Measurements from ENCODE around the gene LRMDA.
"Not testable (repeated sequence)": the region's sequence is repeated elsewhere in the genome, so short reads cannot be mapped to it uniquely, and the experiment has no call there.

The LRMDA gene

DNA sequence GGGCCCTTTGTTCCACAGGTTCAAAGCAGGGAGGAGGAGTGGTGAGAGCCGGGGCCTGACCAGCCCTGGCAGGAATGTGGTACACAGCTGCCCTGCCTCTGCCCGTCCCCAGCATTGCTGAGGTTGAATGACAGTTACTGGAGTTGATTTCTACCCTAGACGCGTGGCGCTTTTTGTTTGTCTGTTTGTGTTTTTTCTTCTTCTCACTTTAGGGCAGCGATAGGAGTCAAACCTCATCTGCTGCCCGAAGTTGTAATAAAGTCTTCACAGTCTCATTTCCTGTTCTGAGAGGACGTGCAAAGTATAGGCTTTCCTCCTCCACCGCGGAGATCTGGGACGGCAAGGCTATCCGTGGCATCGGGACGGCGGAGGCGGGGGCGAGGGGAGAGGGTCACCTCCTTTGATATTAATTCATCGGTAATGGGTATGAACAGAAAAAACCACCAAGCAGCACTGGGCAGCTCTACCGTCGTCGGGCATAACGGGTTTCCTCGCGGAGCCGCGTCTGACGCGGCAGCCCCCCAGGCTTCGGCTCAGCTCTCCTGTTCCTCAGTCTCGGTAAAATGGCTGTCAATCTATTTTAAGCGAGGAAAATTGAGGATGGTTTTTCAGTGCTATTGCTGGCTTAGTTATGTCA is 160.8 kb downstream of the LRMDA start:
- no peak for FAIRE-seq

DNA sequence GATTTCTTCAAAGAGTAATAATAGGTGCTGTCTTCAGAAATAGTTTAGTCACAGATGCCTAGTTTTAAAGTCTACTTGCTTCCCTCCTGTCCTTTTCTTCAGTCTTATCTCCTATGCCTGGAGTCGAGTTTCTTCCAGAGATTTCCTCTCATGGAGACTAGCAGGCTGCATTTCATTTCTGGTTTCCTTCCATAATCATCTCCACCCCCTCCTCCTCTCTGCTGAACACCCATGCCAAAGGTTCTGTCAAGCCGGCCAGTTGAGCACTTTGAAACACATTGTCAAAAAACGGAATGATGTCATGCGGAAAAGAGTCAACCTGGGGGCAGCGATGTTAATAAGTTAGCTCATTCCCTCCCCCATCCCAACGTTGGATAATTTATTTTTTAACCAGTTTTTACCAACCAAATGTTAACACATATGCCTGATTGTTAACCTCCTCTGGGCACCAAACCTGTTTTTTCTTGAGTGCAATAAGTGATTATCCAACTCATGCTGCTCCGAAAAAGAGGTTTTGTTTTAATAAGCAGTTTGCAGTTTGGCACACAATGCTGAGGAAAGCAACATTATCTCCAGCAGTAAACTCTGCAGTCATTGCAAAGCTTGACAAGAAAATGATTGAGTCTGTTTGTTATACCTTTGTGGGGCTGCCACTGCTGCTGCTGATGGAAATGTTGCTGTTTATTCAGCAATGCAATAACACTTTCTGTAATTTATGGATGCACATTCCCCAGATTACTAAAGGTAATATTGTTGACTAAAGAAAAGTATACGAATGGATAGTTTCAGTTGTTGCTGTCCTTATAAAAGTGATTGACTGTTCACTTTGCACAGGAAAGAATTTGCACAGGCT is 161.6 kb downstream of the LRMDA start:
- no peak for FAIRE-seq

DNA sequence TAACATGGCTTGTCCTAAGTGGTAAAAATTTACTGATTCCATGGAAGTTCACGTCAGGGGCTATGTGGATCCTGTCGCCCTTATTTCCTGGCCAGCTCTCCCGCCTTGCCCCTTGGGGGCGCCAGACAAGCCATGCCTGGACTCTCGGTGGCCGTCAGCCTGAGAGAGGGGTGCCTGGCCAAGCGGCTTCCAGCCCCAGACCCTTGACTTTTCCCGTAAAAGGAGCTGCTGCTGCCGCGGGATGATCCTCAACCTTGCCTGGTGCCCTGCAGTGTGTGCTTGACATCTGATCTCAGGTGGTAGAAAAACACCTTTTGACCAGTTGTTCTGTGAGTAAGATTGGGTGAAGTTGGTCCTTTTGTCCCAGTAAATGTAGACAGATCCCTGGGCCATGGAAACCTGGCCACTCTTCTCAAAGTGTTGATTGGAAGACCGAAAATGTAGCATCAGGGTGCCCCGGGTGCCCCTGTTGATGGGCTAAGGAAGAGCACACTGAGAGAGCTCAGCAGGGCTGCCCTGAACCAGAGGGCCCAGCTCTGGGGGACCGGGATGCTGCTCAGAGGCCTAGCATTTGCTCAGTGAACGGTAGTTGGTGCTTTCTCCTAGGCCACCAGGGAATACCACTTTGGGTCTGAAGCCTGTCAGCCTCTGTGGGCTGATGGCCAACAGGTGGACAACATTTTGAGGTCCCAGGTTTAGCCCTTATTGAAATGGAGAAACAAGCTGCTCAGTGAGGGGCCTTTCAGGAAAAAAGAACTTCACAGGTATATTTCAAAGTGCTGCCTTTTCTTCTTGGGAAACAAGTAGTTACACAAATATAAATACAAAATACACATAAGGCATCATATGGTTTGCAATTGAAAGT is 162.5 kb downstream of the LRMDA start:
- no peak for FAIRE-seq

DNA sequence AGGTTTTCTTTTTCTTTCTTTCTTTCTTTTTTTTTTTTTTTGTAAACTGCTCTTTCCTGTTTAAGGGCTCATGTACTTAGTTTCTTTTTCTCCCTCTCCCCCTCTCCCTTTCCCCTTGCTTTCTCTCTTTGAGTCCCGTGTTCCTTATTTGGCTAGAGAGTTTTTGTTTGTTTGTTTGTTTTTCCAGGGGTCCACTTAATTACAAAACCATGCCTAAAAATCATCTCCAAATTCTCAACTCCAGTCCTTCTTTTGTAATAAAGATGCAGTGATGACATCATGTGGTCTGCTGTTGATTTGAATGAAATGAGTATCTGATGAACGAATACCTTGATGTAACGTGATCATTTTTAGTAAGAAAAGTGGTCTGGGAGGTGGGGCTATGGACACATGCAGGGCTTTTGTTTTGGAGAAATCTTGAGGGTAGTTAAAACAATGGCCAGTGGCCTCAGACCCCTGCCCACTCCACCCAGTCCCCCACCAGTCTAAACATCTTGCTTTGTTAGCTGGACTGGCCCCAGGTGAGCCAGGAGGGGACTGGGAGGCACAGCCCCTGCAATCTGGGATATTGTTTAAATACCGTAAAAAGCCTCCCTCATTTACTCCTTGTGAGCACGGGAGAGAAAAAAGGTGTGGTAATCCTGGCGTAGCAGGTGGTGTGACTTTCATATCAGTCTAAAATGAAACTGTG is 165.7 kb downstream of the LRMDA start:
- FAIRE-seq: no peak

DNA sequence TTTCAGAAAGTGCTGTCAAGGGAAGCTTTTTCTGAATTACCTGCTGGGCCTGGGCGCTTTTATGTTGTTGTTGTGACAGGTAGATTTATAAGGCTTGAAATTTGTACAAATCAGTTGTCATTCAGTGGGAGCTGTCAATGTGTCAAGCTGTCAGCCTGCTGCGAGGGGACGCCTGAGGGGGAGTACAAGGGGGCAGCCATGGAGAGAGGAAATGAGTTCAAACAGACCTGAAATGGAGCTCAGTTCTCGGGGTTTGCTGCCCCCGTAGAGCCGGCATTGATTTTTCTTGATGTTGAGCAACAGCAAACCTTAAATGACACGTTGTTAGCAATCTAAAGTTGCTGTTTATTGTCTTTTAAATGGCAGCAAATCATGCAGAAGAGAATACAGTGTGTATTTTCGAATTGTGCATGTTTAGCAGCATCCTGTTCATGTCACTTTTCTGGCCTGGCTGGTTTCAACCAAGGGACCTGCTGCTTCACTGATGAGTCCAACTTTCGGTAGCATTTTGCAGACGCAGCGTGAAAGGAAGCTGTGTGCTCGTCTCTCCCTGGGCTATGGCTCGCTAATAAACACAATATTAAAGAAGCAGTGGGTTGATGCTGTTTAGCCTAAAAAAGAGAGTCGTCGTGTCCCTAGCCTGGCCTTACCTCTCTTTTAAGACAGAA is 166.5 kb downstream of the LRMDA start:
- FAIRE-seq: no peak

DNA sequence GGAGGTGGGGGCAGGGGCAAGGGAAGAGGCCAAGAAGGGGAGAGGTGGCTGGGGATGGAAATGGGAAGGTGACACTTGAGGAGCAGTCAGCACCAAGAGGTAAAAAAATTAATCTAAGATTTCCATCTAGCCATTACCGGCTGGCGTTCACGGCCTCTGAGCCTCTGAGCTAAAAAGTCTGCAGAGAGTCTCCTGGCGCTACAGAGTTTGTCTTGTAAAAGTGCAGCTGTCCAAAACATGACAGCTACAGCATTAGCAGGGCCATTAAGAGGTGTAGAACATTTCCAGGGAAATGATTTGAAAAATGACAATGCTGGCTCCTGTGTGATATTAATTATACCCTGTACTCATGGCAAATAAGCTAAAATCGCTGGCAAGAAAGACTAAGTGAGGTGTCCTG is 167.6 kb downstream of the LRMDA start:
- FAIRE-seq: no peak

DNA sequence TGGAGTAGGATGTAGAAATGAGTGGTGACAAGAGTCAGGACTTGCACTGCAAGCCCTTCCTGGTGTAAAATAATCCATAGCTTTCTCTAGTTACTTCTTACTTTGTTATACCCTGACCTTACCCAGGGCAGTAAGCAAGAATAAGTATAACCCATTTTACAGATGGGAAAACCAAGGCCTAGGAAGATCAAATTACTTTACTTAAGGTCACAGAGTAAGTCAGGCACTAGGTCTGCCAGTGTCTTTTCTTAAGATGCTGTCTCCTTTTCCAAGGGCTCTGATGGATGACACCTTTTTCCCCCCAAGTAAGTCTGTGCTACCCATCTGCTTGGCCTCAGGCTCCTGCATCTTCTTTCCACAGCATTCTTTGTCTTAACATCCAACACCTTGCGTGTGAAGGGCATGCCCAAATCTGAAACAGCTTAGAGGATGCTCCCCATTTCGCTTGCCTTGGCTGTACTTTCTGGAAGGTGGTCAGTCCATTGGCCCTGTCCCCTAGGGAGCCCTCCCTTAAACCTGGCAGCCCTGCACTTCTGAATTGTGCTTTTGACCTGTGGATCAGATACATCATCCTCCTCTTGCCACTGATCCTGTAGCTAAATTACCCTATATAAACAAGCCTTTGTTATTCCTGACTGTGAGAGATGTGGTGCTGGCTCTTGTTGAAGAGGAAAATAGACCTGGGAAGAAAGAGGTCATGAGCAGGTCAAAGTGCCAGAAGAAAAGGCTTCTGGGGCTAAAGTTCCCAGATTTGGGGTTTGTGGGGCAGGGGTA is 168.6 kb downstream of the LRMDA start:
- no peak for FAIRE-seq

DNA sequence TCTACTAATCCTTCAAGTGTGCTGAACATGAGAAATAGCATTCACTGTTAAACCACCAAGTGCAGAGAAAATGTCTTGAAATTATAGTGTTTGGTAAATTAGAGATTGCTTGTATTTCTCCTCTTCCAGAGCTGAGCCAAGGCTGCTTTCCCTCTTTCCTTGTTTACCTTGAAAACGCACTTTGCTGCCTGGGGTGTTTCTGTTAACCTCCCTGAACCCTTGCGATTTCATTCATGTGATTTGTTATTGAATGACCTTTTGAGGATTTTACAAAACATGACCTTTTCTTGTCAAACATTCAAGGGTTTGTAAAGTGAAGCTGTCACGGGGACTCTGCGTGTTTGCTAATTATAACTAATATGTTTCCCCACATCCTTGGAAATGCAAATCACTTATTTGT is 169.4 kb downstream of the LRMDA start:
- no peak for FAIRE-seq

DNA sequence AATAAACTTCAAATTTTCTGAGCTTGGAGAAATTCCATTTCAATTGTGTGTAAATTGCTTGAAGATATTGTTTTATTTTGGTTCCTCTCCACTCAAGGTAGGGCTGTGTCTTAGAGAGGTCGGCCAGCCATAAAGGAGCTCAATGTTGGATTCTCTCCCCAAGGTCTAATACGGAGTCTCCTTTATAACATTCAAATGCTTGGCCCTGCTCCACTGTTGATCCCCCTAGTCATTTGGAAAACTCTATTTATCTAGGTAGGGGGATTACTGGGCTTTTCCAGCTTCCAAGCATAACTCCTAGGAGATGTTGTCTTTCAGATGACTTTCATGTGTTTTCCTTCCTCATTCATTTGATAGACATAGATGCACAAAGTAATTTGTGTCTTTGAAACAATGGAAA is 170.9 kb downstream of the LRMDA start:
- FAIRE-seq: no peak

DNA sequence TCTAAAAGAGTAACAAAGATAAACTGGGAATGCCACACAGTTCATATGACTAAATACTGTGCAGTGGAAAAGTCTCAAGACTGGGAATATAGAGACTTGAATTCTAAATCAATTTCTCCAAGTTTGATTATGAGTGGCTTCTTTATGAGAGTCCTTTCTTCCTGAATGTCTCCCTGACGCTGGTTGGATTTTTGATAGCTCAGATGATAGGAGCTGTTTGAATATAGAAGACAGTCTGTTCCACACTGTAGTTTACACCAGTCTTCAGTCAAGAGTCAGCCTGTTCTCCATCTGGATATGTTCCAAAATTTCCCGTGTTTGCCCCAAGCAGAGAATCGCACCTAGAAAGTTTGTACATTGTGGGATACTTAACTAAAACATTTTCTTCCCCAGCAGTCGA is 173.7 kb downstream of the LRMDA start:
- no peak for FAIRE-seq

DNA sequence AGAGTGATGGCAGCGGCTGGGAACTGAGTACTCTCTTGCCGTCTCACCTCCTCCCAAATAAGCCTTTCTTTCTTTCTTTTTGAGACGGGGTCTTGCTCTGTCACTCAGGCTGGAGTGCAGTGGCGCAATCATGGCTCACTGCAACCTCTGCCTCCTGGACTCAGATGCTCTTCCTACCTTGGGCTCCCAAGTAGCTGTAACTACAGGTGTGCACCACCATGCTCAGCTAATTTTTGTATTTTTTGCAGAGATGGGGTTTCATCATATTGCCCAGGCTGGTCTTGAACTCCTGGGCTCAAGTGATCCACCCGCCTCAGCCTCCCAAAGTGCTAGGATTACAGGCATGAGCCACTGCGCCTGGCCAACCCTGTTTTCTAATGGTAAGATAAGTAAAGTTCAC is 174.4 kb downstream of the LRMDA start:
- FAIRE-seq: not testable (repeated sequence)

DNA sequence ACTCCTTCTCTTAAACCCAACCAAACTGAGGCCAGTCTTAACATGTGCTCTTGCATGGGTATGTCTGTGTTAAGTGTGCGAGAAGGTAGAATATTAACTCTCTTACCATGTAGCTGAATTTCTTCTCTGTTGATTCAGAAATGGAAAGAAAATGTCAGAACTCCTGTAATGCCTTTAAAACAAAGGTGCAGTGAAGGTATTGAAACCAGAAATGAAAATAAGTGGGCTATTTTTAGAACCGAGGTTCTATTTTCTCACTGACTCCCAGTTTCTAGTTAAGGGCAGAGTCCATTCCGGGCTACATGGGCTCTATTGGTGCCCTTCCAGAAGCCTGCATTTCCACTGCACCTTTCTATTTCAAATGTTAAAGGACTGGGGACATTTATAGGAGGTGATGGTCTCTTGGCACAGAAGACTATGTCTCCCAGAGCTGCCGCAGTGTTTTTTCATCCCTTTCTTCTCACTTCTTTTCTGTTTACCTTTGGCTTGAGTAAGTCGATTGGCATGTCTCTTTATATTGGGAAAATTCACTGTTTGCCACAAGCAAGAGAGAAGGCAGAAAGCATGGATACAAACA is 174.9 kb downstream of the LRMDA start:
- no peak for FAIRE-seq

DNA sequence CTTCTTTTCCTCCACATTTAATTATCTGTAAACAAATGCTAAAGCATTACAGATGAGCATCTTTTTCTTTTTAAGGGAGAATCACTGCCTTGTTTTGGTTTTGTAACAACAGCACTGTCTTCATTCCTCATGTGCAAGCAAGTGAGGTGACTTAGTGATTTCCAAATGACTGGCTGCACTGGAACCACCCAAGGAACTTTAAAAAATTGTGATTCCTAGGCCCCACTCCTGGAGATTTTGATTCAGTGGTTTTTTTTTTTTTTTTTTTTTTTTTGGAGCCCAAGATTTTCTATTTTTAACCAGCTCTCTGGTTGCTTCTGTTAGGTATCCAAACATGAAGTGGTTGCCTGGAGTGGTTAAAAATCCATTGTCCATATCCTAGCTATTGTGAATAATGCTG is 176.2 kb downstream of the LRMDA start:
- FAIRE-seq: no peak

DNA sequence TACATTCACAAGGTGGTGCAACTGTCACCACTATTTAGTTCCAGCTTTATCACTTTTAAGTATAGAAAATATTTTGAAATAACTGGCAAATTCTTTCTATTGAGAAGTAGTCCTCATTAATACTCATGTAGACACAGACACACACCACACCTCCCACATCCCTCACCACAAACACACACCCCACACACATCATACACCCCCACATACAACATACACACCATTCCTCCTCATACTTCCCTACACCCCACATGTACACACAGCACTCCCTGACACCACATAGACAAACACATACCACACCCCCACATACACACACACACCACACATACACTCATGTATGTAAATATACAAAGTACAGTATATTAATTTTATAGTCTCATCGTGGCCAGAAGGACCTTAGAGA is 178.8 kb downstream of the LRMDA start:
- FAIRE-seq: no peak

DNA sequence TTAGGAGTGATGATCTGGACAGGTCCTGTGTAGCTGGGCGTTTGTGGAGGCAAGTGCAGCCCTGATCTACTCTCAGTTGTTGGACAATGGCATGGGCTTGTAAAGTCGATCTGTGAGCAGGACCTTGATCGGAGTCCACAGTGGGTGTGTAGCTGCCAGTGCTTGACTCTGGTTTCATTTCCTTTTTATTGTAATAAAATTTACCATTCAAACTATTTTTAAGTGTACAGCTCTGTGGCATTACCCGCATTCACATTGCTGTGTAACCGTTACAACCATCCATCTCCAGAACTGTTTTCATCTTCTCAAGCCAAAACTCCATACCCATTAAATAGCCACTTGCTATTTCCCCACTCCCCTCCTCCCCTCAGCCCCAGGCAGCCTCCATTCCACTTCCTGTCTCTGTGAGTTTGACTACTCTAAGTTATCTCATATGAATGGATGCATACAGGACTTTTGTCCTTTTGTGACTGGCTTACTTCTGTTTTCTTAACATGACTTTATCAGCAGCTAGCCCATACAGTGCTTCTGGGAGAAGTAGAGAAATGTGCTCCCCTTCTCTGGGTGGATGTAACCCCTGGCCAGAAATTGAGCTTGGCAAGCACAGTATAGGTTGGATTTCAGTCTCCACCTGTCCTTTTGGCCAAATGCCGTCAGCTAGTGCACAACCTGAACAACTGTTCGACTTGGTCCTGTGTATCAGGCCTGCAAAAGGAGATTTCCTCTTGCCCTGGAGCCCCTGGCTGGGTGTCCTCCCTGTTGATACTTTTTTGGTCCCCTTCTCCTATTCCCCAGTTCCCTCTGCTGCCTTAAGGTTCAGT is 180.0 kb downstream of the LRMDA start:
- FAIRE-seq: no peak

DNA sequence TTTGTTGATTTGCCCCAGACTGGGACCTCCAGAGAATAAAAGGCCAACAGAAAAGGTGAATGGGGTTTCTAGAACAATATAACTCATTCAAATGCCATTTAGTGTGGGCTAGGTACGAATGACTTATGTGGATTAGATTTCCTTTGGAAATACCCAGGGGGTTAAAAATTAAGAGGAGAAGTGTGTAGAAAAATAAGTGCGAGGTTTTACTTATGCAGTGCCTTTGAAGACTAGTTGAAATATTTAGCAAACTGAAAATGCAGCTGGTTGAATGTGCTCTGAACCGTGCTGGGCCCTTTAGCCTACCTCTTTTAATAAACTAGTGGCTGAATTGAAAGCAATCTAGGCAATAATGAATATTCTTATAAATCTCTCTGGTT is 180.6 kb downstream of the LRMDA start:
- FAIRE-seq: no peak

DNA sequence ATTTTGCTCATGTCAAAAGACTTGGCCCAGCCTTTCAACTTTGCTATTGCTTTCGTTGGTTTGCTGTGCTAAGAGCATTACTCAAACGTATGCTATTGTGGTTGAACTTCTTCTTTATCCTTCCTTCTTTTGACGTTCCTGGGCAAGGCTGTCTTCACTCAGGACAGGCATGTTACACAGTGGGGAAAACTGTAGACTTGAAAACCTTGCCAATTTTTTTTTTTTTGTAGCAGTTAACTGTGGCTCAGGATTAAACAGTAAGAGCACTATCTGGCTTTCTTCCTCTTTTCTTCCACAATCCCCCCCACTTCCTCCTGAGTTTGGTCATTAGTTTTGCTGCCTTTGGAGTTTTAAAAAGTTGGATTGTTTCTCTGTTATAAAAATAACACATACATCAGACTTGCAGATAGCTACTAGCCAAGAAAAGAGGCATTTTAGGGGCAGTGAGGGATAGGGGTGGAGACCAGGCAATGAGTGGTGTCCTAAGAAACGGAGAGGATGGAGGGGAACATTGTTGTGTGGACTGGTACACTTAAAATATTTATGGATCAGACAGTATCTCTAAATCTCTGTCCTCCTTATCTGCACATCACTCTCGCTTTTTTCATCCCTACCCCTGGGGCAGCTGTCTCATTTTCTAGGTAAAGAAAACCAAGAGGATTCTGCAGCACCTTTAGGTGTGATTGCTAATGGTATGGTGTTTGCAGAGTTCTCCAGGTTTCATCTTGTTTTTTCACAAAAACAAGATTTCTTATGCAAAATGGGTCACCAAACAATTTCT is 181.7 kb downstream of the LRMDA start:
- no peak for FAIRE-seq

DNA sequence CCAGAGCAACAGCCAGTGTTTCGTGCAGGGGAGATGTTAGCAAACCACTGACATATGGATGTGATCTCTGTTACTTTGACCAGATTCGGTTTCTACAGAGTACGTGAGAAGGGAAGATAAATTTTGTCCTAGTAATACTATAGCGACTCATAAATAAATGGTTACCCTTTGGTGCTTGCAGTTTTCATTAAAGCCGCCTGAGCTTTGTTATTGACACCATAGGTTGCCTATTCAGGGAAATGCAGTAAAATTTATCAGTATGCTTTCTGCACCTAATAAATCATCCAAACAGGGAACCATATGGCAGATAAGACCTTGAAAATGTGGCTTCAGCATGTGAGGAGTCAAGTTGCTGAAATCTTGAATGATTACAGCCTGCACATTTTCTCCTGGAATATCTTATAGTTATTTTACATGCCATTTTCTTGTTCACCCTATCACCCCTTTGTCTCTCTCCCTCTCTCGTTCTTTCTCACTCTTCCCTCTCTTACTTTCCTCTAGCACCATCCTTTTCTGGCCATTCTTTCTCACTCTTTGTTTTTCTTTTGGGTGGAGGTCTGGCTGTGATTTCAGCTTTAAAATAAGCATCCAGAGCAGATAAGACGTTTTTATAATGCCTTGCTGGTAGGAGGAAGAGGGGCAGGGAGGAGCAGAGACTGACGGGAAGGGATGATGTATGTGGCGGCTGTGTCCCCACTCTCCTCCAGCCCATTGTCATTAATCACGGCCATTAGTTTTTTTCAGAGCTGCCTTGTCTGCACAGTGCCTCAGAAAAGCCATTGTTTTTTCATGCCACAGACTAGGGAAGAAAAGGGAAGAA is 182.5 kb downstream of the LRMDA start:
- no peak for FAIRE-seq

DNA sequence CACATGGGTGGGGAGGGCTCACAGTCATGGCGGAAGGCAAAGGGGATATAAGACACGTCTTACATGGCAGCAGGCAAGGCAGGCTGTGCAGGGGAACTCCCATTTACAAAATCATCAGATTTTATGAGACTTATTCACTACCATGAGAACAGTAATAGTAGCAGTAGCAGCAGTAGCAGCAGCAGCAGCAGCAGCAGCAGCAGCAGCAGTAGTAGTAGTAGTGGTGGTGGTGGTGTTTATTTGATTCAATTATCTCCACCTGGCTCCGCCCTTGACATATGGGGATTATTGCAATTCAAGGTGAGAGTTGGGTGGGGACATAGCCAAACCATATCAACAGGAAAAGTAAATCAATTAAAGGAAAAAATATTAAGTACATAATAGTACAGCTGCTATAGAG is 184.7 kb downstream of the LRMDA start:
- no peak for FAIRE-seq

All from G401.6 (cell line).